ENCODE measurements around the gene EHD1.
A peak's percentile ranks its signal among the peaks of the same experiment; 100 is the strongest.
"Not testable (repeated sequence)": the region's sequence is repeated elsewhere in the genome, so short reads cannot be mapped to it uniquely, and the experiment has no call there.

Gene EHD1

GRCh38 chr11:64845776-64846129 lies 32.7 kb downstream of the EHD1 start:
- not testable (repeated sequence) for DNase-seq (ENCODE audit: insufficient read length, low spot score); FAIRE-seq

- FAIRE-seq: no peak
- DNase-seq (ENCODE audit: insufficient read length, low spot score): no peak
These were observed 33.2 kb downstream of the EHD1 start for GRCh38 chr11:64845129-64845775.

- FAIRE-seq (no peak), DNase-seq (ENCODE audit: insufficient read length, low spot score) (peak; percentile 61)
These were observed 33.9 kb downstream of the EHD1 start, which contains the start of gene CDC42BPG for GRCh38 chr11:64844330-64845128. TSS of gene CDC42BPG (minus strand) at chr11:64844653. CDS start at chr11:64844569, 84 bp downstream.

GRCh38 chr11:64843686-64844329 lies 34.6 kb downstream of the EHD1 start:
- DNase-seq (ENCODE audit: insufficient read length, low spot score) (no peak), FAIRE-seq (no peak)

- FAIRE-seq: peak; percentile 84
These were observed 35.4 kb downstream of the EHD1 start for GRCh38 chr11:64842851-64843685.

GRCh38 chr11:64842366-64842759 lies 36.1 kb downstream of the EHD1 start:
- DNase-seq (ENCODE audit: insufficient read length, low spot score) (no peak), FAIRE-seq (no peak)

More at GRCh38 chr11:64842851-64843685, 35.4 kb downstream of the EHD1 start:
- peak; percentile 79 for DNase-seq (ENCODE audit: insufficient read length, low spot score)

GRCh38 chr11:64841592-64842365 lies 36.6 kb downstream of the EHD1 start:
- DNase-seq (ENCODE audit: insufficient read length, low spot score): no peak
- no peak for FAIRE-seq

- DNase-seq (ENCODE audit: insufficient read length, low spot score): no peak
- FAIRE-seq: no peak
These were observed 38.3 kb downstream of the EHD1 start for GRCh38 chr11:64839887-64840782.

- no peak for DNase-seq (ENCODE audit: insufficient read length, low spot score)
These were observed 39.1 kb downstream of the EHD1 start for GRCh38 chr11:64839335-64839734.

GRCh38 chr11:64838600-64839334 lies 39.7 kb downstream of the EHD1 start:
- DNase-seq (ENCODE audit: insufficient read length, low spot score) (no peak), FAIRE-seq (no peak)

More at GRCh38 chr11:64839335-64839734, 39.1 kb downstream of the EHD1 start:
- no peak for FAIRE-seq

- FAIRE-seq: no peak
These were observed 40.5 kb downstream of the EHD1 start for GRCh38 chr11:64837887-64838351.

GRCh38 chr11:64836448-64837072 lies 41.9 kb downstream of the EHD1 start:
- DNase-seq (ENCODE audit: insufficient read length, low spot score) (no peak), FAIRE-seq (no peak)

More at GRCh38 chr11:64837887-64838351, 40.5 kb downstream of the EHD1 start:
- DNase-seq (ENCODE audit: insufficient read length, low spot score): no peak

- DNase-seq (ENCODE audit: insufficient read length, low spot score) (no peak), FAIRE-seq (no peak)
These were observed 42.6 kb downstream of the EHD1 start for GRCh38 chr11:64835616-64836447.

GRCh38 chr11:64834723-64835615 lies 43.5 kb downstream of the EHD1 start:
- DNase-seq (ENCODE audit: insufficient read length, low spot score) (peak; percentile 84), FAIRE-seq (peak; percentile 92)

- FAIRE-seq: no peak
- no peak for DNase-seq (ENCODE audit: insufficient read length, low spot score)
These were observed 44.2 kb downstream of the EHD1 start for GRCh38 chr11:64834031-64834722.

Data from HTR-8/SVneo (cell line).